GM21737 (cell line): ENCODE results near the gene ZKSCAN8.
A peak's percentile ranks its signal among the peaks of the same experiment; 100 is the strongest.

ENCODE experiments used
- ATAC-seq: cut with Tn5 transposase; IDR thresholded peaks from one replicate; pipeline ENCODE4 v1.9.1; 2021; ENCODE audit warnings: mild to moderate bottlenecking, moderate library complexity; ENCODE audit not compliant: unreplicated experiment

The ZKSCAN8 gene

GRCh38 chr6:28139860-28140543 is 1.7 kb upstream of the ZKSCAN8 start:
- ATAC-seq = no peak

- ATAC-seq = no peak
Measured at GRCh38 chr6:28140616-28141015, 1.1 kb upstream of the ZKSCAN8 start.

- ATAC-seq = no peak
Measured at GRCh38 chr6:28142446-28142845, 763 bp downstream of the ZKSCAN8 start.

GRCh38 chr6:28145231-28145630 is 3.5 kb downstream of the ZKSCAN8 start:
- ATAC-seq = no peak

GRCh38 chr6:28152531-28152930 is 10.8 kb downstream of the ZKSCAN8 start:
- no peak for ATAC-seq

GRCh38 chr6:28153546-28153945 is 11.9 kb downstream of the ZKSCAN8 start:
- ATAC-seq = no peak

- ATAC-seq = no peak
Measured at GRCh38 chr6:28154357-28154756, 12.7 kb downstream of the ZKSCAN8 start.

GRCh38 chr6:28158318-28158717 is 16.6 kb downstream of the ZKSCAN8 start:
- ATAC-seq = no peak

GRCh38 chr6:28159029-28159607 is 17.4 kb downstream of the ZKSCAN8 start:
- no peak for ATAC-seq

- no peak for ATAC-seq
Measured at GRCh38 chr6:28160233-28160632, 18.6 kb downstream of the ZKSCAN8 start.

GRCh38 chr6:28161410-28162079 is 19.9 kb downstream of the ZKSCAN8 start:
- ATAC-seq = peak; percentile 94

- no peak for ATAC-seq
Measured at GRCh38 chr6:28165563-28165962, 23.9 kb downstream of the ZKSCAN8 start.

GRCh38 chr6:28167068-28167467 is 25.4 kb downstream of the ZKSCAN8 start:
- no peak for ATAC-seq

- ATAC-seq = no peak
Measured at GRCh38 chr6:28167926-28168325, 26.2 kb downstream of the ZKSCAN8 start.

GRCh38 chr6:28171271-28171670 is 29.6 kb downstream of the ZKSCAN8 start:
- no peak for ATAC-seq

- no peak for ATAC-seq
Measured at GRCh38 chr6:28172006-28172405, 30.3 kb downstream of the ZKSCAN8 start.

- ATAC-seq = no peak
Measured at GRCh38 chr6:28176373-28176772, 34.7 kb downstream of the ZKSCAN8 start.

- ATAC-seq = no peak
Measured at GRCh38 chr6:28182255-28182654, 40.6 kb downstream of the ZKSCAN8 start.

- no peak for ATAC-seq
Measured at GRCh38 chr6:28188111-28188979, 46.7 kb downstream of the ZKSCAN8 start.

- no peak for ATAC-seq
Measured at GRCh38 chr6:28200020-28200419, 58.3 kb downstream of the ZKSCAN8 start.

GRCh38 chr6:28203201-28203600 is 61.5 kb downstream of the ZKSCAN8 start:
- ATAC-seq = no peak
